Mucosa of rectum (tissue), 2 donors: ENCODE data around the gene C11orf21.

Source experiments
- H3K27ac ChIP-seq, 2 donors: one replicate each; pipeline ENCODE4 v1.7.0; 2013; ENCODE audit warnings: inconsistent platforms in 2 of 2, low read depth in 2 of 2, low read length in 2 of 2
- H3K27me3 ChIP-seq, 2 donors: one replicate each; pipeline ENCODE4 v1.7.0; 2013; ENCODE audit warnings: low read length in 2 of 2; ENCODE audit not compliant: control insufficient read depth in 2 of 2, insufficient read depth in 2 of 2
- H3K36me3 ChIP-seq, 2 donors: one replicate each; pipeline ENCODE4 v1.7.0; 2013; ENCODE audit warnings: low read length in 2 of 2; ENCODE audit not compliant: control insufficient read depth in 2 of 2, insufficient read depth in 2 of 2
- H3K4me1 ChIP-seq, 2 donors: one replicate each; pipeline ENCODE4 v1.7.0; 2013; ENCODE audit warnings: low read length in 2 of 2, mild to moderate bottlenecking in 1 of 2; ENCODE audit not compliant: control insufficient read depth in 2 of 2, insufficient read depth in 2 of 2
- H3K4me3 ChIP-seq, 2 donors: one replicate each; pipeline ENCODE4 v1.7.0; 2013; ENCODE audit warnings: low read length in 2 of 2
- H3K9ac ChIP-seq, 2 donors: one replicate each; pipeline ENCODE4 v1.7.0; 2013; ENCODE audit warnings: low read length in 2 of 2, low read depth in 1 of 2, mild to moderate bottlenecking in 1 of 2
- H3K9me3 ChIP-seq, 2 donors: one replicate each; pipeline ENCODE4 v1.7.0; 2013; ENCODE audit warnings: low read length in 2 of 2; ENCODE audit not compliant: control insufficient read depth in 2 of 2
- donor health status: healthy.
- donor health status: Normal muscosa, but diverticular disease.

The C11orf21 gene

DNA sequence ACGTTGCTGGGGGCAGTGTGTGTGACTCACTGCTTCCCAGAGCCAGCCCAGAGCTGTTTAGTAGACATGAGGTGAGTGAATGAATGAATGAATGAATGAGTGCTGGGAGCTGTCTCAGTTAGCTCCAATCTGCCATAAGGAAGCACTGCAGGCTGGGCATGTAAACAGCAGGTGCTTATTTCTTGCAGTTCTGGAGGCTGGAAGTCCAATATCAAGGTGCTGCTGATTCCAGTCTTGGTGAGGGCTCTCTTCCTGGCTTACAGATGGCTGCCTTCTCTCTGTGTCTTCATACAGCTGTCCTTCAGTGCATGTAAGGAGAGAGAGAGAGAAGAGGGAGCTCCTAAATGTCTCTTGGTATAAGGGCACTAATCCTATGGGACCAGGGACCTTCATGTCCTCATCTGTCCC, 4.1 kb downstream of the C11orf21 start:
- no peaks in the 10 kb centered on the region for H3K9me3 ChIP-seq
- no peaks in the 10 kb centered on the region for H3K36me3 ChIP-seq
- no peak overlapping the region for H3K9ac ChIP-seq
- H3K4me3 ChIP-seq: no peak overlapping the region
- H3K4me1 ChIP-seq: peaks cover 0 to 3% of the 10 kb centered on the region in 2 donors
- H3K27me3 ChIP-seq: no peaks in the 10 kb centered on the region
- H3K27ac ChIP-seq: no peak overlapping the region

DNA sequence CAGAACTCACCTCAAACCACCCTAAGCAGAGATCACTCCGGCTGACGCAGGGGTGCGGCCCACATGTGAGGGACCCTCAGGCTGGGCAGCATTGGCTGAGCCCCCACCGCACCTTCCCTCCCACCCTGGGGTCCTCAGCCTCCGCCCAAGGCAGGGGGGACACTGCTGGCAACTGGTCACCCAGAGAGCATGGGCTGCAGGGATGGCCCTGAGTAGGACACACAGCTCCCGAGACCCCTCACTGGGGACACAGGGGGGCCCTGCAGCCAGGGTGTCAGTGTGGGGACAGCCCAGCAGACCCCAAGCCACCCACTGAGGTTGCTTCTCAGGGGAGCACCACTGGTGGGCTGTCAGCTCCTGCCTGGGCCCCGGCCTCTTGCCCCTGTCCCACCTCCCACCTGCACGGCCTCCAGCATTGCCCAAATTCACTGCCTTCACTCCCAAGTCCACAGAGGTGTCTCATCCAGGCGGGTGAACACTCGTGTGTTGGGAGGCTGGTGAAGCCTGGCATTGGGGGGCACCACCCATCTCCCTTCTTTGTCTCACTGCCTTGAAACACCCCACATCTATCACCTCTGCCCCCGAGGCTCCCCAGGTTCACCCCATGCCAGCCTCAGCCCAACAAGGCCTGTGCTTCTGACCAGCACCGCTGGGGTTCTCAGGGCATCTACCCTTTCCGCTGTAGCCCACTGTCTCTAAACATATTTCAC, 4.7 kb downstream of the C11orf21 start:
- Histone ChIP-seq H3K9me3 (no peaks in the 10 kb centered on the region), H3K9ac (no peak overlapping the region), H3K36me3 (no peaks in the 10 kb centered on the region), H3K4me1 (peaks cover 0 to 2% of the 10 kb centered on the region in 2 donors), H3K27ac (no peak overlapping the region), H3K27me3 (no peaks in the 10 kb centered on the region), H3K4me3 (no peak overlapping the region)

DNA sequence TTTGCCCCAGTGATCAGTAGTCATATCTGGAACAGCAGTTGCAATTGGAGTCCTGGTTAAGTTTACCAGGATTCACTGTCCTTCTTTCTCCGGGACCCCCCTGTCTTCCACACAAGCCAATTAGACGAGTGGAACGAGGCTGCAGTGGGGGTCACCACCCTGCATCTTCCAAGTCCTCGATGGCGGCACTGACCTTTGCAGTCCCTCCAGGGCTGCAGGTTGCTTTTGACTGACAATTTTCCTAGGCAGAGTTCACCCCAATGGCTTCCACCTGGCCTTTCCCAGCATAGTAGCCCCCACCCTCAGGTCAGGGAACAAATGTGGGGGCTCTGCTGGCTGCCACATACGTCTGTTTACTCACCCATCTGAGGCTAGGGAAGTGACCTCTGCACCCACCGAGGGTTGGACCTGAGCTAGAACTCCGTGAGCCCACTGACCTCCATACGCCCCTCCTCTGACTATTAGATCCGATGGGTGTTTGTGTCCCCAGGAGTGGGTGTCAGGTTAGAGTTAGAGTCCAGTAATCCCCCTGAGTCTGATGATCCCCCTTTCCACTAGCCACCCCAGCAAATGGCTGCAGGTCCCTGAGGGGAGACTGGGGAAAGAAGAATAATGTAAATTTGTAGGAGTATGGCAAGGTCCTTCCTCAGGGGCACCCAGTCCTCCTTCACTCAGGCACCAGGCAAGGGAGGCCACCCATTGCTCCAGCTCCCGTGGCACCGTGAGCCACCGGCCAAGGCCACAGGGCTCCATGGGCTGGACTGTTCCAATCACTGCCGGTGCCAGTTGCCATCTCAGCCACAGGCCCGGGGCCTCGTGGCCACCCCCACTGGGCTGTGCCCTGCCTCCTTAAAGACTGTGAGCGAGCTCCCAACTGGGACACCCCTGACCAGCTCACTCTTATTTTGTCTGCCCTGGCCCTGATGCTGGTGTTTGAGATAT, 5.5 kb downstream of the C11orf21 start:
- Histone ChIP-seq H3K27me3 (no peaks in the 10 kb centered on the region), H3K27ac (no peak overlapping the region), H3K4me1 (peaks cover 0 to 2% of the 10 kb centered on the region in 2 donors), H3K9ac (no peak overlapping the region), H3K36me3 (no peaks in the 10 kb centered on the region), H3K4me3 (no peak overlapping the region), H3K9me3 (no peaks in the 10 kb centered on the region)

DNA sequence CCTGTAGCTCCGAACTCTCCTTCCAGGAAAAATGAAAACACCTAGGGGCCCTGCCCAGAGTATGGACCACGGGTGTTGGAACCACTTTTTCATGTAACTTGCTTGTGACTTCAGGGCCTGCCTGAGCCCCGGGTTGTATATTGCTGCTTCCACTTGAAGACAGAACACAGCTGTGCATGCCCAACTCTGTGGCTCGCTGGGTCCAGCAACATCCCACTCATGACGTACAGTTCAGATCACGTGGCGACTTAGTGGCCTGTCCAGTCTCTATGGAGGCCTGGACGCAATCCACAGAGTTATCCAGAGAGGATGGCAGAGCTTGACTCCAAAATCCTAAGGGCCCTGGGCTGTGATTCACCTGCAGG, 6.8 kb downstream of the C11orf21 start:
- peaks cover 2 to 5% of the 10 kb centered on the region in 2 donors for H3K4me1 ChIP-seq
- H3K36me3 ChIP-seq: no peaks in the 10 kb centered on the region
- H3K9ac ChIP-seq: no peak overlapping the region
- no peaks in the 10 kb centered on the region for H3K27me3 ChIP-seq
- H3K27ac ChIP-seq: no peak overlapping the region
- no peak overlapping the region for H3K4me3 ChIP-seq
- H3K9me3 ChIP-seq: no peaks in the 10 kb centered on the region

DNA sequence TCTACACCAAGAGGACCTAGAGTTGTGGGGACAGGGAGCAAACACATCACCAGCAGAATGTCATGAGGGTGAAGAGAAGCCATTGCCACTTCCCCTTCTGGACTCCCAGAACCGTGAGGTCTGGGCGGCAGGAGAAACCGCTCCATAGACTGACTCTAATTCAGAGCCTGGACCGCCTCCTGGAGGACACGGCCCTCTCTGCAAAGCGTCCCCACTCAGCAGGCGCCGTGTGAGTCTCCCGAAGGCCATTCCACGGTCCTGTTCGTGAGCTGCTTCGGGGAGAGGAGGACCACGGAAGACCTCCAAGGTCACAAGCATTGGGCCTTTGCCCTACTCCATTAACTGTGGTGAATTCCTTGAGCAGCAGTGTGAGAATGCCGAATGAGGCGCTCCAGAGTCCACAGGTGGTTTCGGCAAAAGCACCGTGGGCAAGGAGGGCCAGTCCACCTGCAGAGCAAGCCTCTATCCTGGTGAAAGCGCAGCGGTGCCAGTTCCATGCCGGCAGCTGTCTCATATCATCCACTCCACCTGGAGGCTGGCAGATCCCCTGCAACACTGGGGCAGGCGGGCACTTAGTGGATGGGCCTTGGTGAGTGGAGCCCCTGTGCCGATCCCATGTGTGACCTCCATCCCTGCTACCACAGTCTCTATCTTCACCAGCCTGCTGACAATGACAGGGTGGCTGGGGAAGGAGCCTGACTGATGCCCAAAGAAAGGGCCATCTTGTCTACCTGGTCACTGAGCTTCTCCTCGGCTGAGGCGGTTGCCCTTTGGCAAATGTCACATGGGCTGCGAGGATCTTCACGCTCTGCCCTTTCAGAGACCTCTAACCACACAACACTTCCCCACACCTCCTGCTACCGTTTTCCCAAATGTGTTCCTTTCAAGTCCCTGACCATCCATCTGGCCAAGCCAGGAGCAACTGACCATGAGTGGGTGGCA, 7.5 kb downstream of the C11orf21 start:
- Histone ChIP-seq H3K9me3 (no peaks in the 10 kb centered on the region), H3K36me3 (no peaks in the 10 kb centered on the region), H3K27ac (no peak overlapping the region), H3K27me3 (no peaks in the 10 kb centered on the region), H3K9ac (no peak overlapping the region), H3K4me3 (no peak overlapping the region), H3K4me1 (peaks cover 0 to 5% of the 10 kb centered on the region in 2 donors)

DNA sequence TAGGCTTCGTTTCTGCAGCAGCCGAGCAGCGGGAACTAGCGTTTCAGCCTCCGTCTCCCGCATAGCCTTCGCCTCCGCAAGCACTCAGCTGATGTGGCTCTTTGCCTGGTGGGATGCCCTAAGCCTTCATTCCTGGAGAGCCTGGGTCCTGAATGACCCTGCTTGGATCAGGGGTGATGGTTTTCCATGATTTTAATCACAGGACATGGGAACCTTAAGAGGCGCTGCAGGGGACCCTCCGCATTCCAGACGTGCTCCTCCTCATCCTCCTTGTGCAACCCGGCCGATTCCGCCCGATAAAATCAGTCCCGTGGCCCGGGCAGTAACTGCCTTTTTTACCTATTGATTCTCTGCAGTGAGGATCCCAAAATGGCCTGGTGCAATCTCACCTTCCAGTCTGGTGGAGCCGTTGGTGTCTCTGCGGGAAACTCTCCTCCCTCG, 8.2 kb downstream of the C11orf21 start:
- no peak overlapping the region for H3K9ac ChIP-seq
- no peak overlapping the region for H3K4me3 ChIP-seq
- peaks cover 0 to 2% of the 10 kb centered on the region in 2 donors for H3K27me3 ChIP-seq
- H3K36me3 ChIP-seq: no peaks in the 10 kb centered on the region
- no peak overlapping the region for H3K27ac ChIP-seq
- H3K4me1 ChIP-seq: peaks cover 0 to 5% of the 10 kb centered on the region in 2 donors
- no peaks in the 10 kb centered on the region for H3K9me3 ChIP-seq

DNA sequence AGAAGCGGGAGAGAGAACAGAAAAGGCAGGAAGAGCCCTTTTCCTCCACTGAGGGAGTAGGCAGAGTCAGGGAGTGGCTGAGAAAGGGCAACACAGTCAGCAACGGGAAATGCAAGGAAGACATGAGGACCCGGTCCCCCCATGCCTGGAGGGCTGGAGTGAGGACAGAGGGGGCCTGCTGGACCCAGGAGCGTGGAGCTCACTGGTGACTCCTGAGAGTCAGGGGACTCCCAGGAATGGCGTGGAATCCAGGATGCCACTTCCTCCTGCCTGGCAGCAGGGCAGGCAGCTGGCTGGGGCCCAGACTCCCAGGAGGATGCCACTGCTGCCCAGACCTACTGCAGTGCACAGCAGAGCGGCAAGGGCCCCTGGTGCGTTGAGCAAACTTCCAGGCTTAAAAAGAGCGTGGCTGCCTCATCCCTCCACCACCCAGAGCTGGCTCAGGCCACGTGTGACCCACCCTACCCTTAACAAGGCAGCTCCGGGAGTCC, 11.3 kb downstream of the C11orf21 start:
- Histone ChIP-seq H3K4me1 (peaks cover 0 to 5% of the 10 kb centered on the region in 2 donors), H3K9ac (no peak overlapping the region), H3K4me3 (no peak overlapping the region), H3K9me3 (no peaks in the 10 kb centered on the region), H3K36me3 (no peaks in the 10 kb centered on the region), H3K27ac (no peak overlapping the region), H3K27me3 (peaks cover 0 to 4% of the 10 kb centered on the region in 2 donors)

DNA sequence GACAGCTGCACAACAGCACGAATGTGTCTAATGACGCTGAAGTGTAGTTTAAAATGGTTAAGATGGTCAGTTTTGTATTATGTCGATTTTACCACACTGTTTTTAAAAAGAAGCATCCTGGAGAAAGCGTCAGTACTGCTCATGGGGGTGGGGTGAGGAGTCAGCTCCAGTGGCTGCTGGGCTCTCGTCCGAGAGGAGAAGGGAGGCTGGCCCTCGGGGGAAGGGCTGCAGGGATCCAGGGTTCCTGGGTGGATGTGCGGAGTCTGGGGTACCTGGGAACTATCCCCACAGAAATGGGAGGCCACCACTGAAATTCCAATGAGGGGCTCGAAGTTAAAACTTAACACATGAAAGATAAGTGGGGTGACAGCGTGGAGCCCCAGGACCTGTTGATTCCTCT, 11.9 kb downstream of the C11orf21 start:
- Histone ChIP-seq H3K27me3 (peaks cover 0 to 4% of the 10 kb centered on the region in 2 donors), H3K36me3 (no peaks in the 10 kb centered on the region), H3K27ac (no peak overlapping the region), H3K4me3 (no peak overlapping the region), H3K4me1 (peaks cover 0 to 5% of the 10 kb centered on the region in 2 donors), H3K9me3 (no peaks in the 10 kb centered on the region), H3K9ac (no peak overlapping the region)

DNA sequence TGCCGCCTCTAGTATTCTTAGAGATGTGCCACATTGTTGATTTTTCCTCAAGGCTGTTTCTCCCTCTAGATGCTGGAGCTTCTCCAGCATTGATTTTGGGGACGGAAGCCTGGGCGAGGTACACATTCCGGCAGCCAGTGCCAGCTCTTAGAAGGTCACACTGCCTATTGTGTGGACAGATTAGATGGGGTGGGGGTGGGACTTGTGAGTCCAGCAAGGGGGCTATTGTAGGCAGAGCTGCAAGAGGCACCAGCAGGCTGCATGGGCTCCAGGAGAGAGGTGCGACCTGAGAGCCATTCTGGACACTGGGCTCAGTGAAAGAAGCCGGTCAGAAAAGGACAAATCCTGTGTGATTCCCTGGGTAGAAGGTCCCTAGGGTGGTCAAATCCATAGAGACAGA, 12.4 kb downstream of the C11orf21 start:
- Histone ChIP-seq H3K9me3 (no peaks in the 10 kb centered on the region), H3K4me3 (no peak overlapping the region), H3K9ac (no peak overlapping the region), H3K27ac (no peak overlapping the region), H3K27me3 (peaks cover 0 to 4% of the 10 kb centered on the region in 2 donors), H3K36me3 (no peaks in the 10 kb centered on the region), H3K4me1 (peaks cover 0 to 5% of the 10 kb centered on the region in 2 donors)
